Prostate gland (tissue), 2 donors: ENCODE data around the gene TTC39B.

Experiments
- POLR2A ChIP-seq: fragments of 450-650 bp; IDR thresholded peaks from one replicate; pipeline ENCODE4 v1.6.1; 2016; ENCODE audit warnings: antibody characterized with exemption, mild to moderate bottlenecking
- POLR2AphosphoS5 ChIP-seq: sonication (generic); formaldehyde crosslinking; IDR thresholded peaks from one replicate; pipeline ENCODE4 v1.6.1; 2017; ENCODE audit warnings: antibody characterized with exemption
- TF ChIP-seq, protein P1 (sequence below), 4 experiments: fragments of 200-600 bp in 2 of 4; fragments of 450-650 bp in 2 of 4; sonication (generic) in 2 of 4; IDR thresholded peaks; 1 replicate in 3 of 4; 2 replicates in 1 of 4; pipeline ENCODE4 v1.5.1; 2016 to 2019; ENCODE audit warnings: antibody characterized with exemption in 4 of 4, mild to moderate bottlenecking in 2 of 4, moderate library complexity in 2 of 4

DNA sequence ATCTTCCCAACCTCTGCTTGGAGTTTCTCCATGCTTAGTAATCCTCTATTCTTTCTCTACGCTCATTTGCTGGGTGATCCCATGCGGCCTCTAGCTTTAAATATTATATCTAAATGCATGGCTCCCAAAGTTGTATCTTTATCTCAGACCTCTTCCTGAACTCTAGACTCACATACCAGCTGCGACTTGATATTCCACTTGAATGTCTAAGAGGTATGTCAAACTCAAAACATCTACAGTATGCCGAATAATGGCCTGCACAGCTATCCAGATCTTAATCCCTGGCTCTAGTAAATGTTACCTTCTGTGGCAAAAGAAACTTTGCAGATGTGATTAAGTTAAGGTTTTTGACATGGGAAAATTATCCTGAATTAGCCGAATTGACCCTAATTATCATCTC, 179.2 kb downstream of the TTC39B start:
- TF ChIP-seq POLR2A (no peak), POLR2AphosphoS5 (no peak)
- TF ChIP-seq, protein P1, sequence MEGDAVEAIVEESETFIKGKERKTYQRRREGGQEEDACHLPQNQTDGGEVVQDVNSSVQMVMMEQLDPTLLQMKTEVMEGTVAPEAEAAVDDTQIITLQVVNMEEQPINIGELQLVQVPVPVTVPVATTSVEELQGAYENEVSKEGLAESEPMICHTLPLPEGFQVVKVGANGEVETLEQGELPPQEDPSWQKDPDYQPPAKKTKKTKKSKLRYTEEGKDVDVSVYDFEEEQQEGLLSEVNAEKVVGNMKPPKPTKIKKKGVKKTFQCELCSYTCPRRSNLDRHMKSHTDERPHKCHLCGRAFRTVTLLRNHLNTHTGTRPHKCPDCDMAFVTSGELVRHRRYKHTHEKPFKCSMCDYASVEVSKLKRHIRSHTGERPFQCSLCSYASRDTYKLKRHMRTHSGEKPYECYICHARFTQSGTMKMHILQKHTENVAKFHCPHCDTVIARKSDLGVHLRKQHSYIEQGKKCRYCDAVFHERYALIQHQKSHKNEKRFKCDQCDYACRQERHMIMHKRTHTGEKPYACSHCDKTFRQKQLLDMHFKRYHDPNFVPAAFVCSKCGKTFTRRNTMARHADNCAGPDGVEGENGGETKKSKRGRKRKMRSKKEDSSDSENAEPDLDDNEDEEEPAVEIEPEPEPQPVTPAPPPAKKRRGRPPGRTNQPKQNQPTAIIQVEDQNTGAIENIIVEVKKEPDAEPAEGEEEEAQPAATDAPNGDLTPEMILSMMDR (IDR thresholded peaks at IDR 0.05) = no peak
